VCaP (cell line): ENCODE measurements around the gene PHRF1.

Experiments
- H3K27ac ChIP-seq: fragments of 450-650 bp; 2 replicates; pipeline ENCODE4 v1.5.1; 2017
- TF ChIP-seq, protein P1 (sequence below): fragments of 450-650 bp; conservative IDR thresholded peaks from 2 replicates; pipeline ENCODE4 v1.5.1; 2017; ENCODE audit warnings: mild to moderate bottlenecking, moderate library complexity

The PHRF1 gene

DNA sequence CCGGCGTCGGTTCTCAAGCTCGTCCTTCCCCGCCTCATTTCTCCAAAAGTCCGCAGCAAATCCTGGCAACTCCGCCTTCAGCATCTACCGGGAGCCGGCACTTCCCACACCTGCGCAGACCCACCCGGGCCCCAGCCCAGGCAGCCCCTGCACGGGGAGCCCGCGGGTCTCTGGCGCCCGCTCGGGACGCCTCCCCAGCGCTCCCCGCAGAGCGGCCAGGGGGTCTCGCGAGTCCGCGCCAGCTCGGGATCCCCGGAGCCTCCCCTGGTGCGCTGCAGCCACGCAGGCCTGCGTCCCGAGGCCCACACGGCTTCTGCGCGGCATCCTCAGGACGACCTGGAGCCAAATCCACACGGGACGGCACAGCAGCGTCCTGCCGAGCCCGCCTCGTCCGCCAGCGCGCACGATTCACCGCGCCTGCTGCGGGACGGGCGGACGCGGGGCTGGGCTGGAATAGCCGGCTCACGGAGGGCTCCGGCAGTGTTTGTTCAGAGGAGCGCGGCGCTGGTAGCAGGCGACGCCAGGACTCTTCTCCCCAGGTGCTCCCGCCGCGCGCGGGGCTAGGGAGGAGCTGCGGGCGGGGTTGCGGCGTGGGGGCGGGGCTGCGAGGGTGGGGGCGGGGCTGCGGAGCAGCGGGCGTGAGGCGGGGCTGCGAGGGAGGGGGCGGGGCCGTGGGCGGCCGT, 816 bp upstream of the PHRF1 start:
- peak overlapping the region; percentile 95 for H3K27ac ChIP-seq

DNA sequence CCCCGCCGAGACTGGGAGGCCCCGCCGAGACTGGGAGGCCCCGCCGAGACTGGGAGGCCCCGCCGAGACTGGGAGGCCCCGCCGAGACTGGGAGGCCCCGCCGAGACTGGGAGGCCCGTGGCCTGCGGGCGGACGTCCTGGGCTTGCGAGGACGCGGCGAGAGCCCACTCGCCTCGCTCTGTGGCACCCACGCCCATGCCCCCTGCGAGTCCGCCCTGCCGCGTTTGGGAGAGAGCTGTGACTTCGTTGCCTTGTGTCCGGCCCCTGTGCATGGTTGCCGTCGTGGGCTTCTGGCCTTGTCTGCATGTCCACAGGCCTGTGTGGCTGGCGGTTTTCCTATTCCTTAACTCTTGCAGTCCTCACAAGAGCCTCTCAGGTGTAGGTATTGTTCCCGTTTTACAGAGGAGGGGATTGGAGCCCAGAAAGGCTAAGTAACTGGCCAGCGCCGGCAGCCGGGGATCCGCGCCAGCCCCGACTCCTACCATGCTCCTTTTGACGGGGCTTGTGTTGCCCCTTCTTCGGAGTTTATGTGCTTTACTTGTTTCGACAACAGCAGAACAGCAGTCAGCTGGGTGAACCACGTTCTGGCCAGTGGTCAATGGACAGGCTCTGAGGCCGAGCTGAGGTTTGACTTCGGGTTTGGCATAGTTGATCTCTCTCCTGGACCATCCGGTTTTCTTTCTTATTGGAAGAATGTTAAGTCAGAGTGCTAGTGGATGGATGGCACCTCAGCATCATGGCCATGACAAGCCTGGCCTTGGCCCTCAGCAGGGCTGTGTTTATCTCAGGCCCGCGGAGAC, 741 bp downstream of the PHRF1 start:
- H3K27ac ChIP-seq = peak overlapping the region; percentile 95
- TF ChIP-seq, protein P1, sequence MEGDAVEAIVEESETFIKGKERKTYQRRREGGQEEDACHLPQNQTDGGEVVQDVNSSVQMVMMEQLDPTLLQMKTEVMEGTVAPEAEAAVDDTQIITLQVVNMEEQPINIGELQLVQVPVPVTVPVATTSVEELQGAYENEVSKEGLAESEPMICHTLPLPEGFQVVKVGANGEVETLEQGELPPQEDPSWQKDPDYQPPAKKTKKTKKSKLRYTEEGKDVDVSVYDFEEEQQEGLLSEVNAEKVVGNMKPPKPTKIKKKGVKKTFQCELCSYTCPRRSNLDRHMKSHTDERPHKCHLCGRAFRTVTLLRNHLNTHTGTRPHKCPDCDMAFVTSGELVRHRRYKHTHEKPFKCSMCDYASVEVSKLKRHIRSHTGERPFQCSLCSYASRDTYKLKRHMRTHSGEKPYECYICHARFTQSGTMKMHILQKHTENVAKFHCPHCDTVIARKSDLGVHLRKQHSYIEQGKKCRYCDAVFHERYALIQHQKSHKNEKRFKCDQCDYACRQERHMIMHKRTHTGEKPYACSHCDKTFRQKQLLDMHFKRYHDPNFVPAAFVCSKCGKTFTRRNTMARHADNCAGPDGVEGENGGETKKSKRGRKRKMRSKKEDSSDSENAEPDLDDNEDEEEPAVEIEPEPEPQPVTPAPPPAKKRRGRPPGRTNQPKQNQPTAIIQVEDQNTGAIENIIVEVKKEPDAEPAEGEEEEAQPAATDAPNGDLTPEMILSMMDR = no peak

More for the DNA sequence above, 816 bp upstream of the PHRF1 start:
- TF ChIP-seq, protein P1 = no peak

DNA sequence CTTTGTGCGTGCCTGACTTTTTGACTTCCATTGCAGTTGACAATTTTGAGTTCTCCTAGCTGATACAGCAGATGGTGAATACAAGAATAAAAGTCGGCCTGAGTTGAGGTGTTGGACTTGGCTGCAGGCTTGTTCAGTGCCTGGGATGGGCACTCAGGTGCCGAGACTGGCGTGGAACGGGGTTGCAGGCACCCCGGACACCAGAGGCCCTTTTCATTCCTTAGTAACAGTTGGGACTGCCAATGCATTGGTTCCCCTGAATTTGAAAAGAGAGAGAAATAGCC, 1.3 kb downstream of the PHRF1 start:
- peak overlapping the region; percentile 95 for H3K27ac ChIP-seq
- TF ChIP-seq, protein P1 = no peak

GRCh38 chr11:578276-579035, 2.2 kb downstream of the PHRF1 start:
- peak overlapping the region; percentile 95; the same call in 1 of the 2 replicates for H3K27ac ChIP-seq
- TF ChIP-seq, protein P1 = no peak

GRCh38 chr11:579830-580601, 3.7 kb downstream of the PHRF1 start:
- no peak overlapping the region for H3K27ac ChIP-seq
- TF ChIP-seq, protein P1 = no peak

GRCh38 chr11:581342-581741, 5.1 kb downstream of the PHRF1 start:
- H3K27ac ChIP-seq = no peak overlapping the region
- TF ChIP-seq, protein P1 = no peak
